ENCODE measurements around the gene TOMM20. TPM values are rescaled to one million over a fixed set of nuclear protein-coding genes. Genes with fewer than 3 reads are reported as not detected.
A peak's percentile ranks its signal among the peaks of the same experiment; 100 is the strongest.

The TOMM20 gene
- total RNA-seq, 1 donor from 2014 or later: 99.0 TPM

DNA sequence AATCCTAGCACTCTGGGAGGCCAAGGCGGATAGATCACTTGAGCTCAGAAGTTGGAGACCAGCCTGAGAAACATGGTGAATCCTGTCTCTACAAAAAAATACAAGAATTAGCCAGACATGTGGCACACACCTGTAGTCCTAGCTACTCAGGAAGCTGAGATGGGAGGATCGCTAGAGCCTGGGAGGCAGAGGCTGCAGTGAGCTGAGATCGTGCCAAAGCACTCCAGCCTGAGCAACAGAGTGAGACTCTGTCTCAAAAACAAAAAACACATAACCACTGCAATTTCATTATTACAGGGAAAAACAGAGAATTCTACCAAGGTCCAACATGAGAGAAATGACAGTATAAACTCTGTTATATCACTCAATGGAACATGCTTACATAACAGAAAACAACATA lies 4.4 kb upstream of the TOMM20 start:
- H3K4me3 ChIP-seq (ENCODE audit: low read depth, low read length): no peak overlapping the region
- DNase-seq (ENCODE audit: low read depth) (no peak), FAIRE-seq (no peak)
- TF ChIP-seq CTCF (IDR thresholded peaks at IDR 0.05; ENCODE audit: insufficient read depth, low read length, severe bottlenecking): no peak
- no peaks in the 10 kb centered on the region for H3K27me3 ChIP-seq (ENCODE audit: control insufficient read depth, insufficient read depth, low read length)
- H3K36me3 ChIP-seq (ENCODE audit: control insufficient read depth, insufficient read depth, low read length): peaks cover 15% of the 10 kb centered on the region

DNA sequence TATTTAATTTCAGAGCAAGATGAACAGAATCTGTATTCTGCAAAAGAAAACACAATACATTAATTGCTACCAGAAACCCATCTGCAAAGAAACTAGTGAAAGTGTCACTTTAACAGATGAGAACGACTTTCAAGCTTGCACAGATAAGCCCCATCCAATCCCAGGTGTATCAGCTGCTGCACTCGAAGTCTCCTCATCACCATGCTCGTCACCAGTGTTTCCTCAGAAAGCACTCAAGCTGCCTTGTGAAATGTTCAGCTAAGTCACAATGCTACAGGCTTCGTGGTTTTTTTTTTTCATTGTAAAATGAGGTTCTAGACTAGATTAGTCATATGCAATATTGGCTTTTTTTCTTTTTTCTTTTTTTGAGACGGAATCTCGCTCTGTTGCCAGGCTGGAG lies 3.3 kb upstream of the TOMM20 start:
- no peak for FAIRE-seq
- Histone ChIP-seq H3K4me3 (ENCODE audit: low read depth, low read length) (no peak overlapping the region), H3K27me3 (ENCODE audit: control insufficient read depth, insufficient read depth, low read length) (no peaks in the 10 kb centered on the region), H3K36me3 (ENCODE audit: control insufficient read depth, insufficient read depth, low read length) (peaks cover 10% of the 10 kb centered on the region)
- no peak for TF ChIP-seq CTCF (IDR thresholded peaks at IDR 0.05; ENCODE audit: insufficient read depth, low read length, severe bottlenecking)
- no peak for DNase-seq (ENCODE audit: low read depth)

DNA sequence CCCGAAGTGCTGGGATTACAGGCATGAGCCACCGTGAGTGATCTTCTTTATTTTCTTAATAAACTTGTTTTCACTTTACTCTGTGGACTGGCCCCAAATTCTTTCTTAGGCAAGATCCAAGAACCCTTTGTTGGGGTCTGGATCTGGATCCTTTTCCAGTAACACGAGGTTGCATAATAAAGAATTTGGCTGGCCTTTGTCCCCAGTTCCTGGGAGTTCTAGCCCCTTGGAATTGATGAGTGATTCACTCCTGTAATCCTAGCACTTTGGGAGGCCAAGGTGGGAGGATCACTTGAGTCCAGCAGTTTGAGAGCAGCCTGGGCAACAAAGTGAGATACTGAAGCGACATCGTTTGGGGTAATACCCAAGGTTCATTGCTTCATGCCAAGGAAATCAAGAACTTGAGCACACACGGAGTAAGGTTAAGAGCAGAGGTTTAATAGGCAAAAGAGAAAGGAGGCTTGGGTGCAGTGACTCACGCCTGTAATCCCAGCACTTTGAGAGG lies 2.2 kb upstream of the TOMM20 start:
- Histone ChIP-seq H3K36me3 (ENCODE audit: control insufficient read depth, insufficient read depth, low read length) (peaks cover 9% of the 10 kb centered on the region), H3K4me3 (ENCODE audit: low read depth, low read length) (no peak overlapping the region), H3K27me3 (ENCODE audit: control insufficient read depth, insufficient read depth, low read length) (no peaks in the 10 kb centered on the region)
- FAIRE-seq (no peak), DNase-seq (ENCODE audit: low read depth) (no peak)
- no peak for TF ChIP-seq CTCF (IDR thresholded peaks at IDR 0.05; ENCODE audit: insufficient read depth, low read length, severe bottlenecking)

- no peak for TF ChIP-seq CTCF (IDR thresholded peaks at IDR 0.05; ENCODE audit: insufficient read depth, low read length, severe bottlenecking)
- H3K36me3 ChIP-seq (ENCODE audit: control insufficient read depth, insufficient read depth, low read length): peaks cover 7% of the 10 kb centered on the region
- H3K4me3 ChIP-seq (ENCODE audit: low read depth, low read length): no peak overlapping the region
- H3K27me3 ChIP-seq (ENCODE audit: control insufficient read depth, insufficient read depth, low read length): no peaks in the 10 kb centered on the region
- no peak for DNase-seq (ENCODE audit: low read depth)
- no peak for FAIRE-seq
Measured at GRCh38 chr1:235129774-235130570, 1.3 kb upstream of the TOMM20 start.

GRCh38 chr1:235127732-235128455 lies 743 bp downstream of the TOMM20 start:
- DNase-seq (ENCODE audit: low read depth) (no peak), FAIRE-seq (no peak)
- TF ChIP-seq CTCF (IDR thresholded peaks at IDR 0.05; ENCODE audit: insufficient read depth, low read length, severe bottlenecking): no peak
- Histone ChIP-seq H3K4me3 (ENCODE audit: low read depth, low read length) (peak overlapping the region; percentile 95), H3K36me3 (ENCODE audit: control insufficient read depth, insufficient read depth, low read length) (peaks cover 9% of the 10 kb centered on the region), H3K27me3 (ENCODE audit: control insufficient read depth, insufficient read depth, low read length) (no peaks in the 10 kb centered on the region)

All from bronchial epithelial cell (primary cell).